HG02623 (cell line): Measurements from ENCODE around the gene REXO1.
A peak's percentile ranks its signal among the peaks of the same experiment; 100 is the strongest.

ENCODE experiments used
- ATAC-seq: cut with Tn5 transposase; IDR thresholded peaks from one replicate; pipeline ENCODE4 v1.9.1; 2021; ENCODE audit warnings: moderate library complexity; ENCODE audit not compliant: unreplicated experiment

The REXO1 gene

GRCh38 chr19:1816530-1817298 is 31.6 kb downstream of the REXO1 start:
- no peak for ATAC-seq

GRCh38 chr19:1815605-1816529 is 32.4 kb downstream of the REXO1 start:
- ATAC-seq, result no peak

- no peak for ATAC-seq
These were observed 33.3 kb downstream of the REXO1 start for GRCh38 chr19:1814833-1815604.

GRCh38 chr19:1814391-1814790 is 33.9 kb downstream of the REXO1 start:
- ATAC-seq, result no peak

- no peak for ATAC-seq
These were observed 34.8 kb downstream of the REXO1 start for GRCh38 chr19:1813192-1814182.

GRCh38 chr19:1812426-1813191 is 35.7 kb downstream of the REXO1 start:
- ATAC-seq, result peak; percentile 73

- ATAC-seq, result no peak
These were observed 36.3 kb downstream of the REXO1 start, which contains the start of gene ATP8B3 for GRCh38 chr19:1811942-1812425. Gene ATP8B3, minus strand, starts transcription at chr19:1812276. Its CDS starts 540 bp downstream, at chr19:1811736.

GRCh38 chr19:1811472-1811894 is 36.8 kb downstream of the REXO1 start:
- ATAC-seq, result no peak

GRCh38 chr19:1810439-1811160 is 37.7 kb downstream of the REXO1 start:
- no peak for ATAC-seq

GRCh38 chr19:1809678-1810077 is 38.6 kb downstream of the REXO1 start:
- ATAC-seq, result no peak

- no peak for ATAC-seq
These were observed 39.9 kb downstream of the REXO1 start for GRCh38 chr19:1808395-1808731.

- ATAC-seq, result no peak
These were observed 40.4 kb downstream of the REXO1 start for GRCh38 chr19:1807695-1808394.

- ATAC-seq, result no peak
These were observed 41.1 kb downstream of the REXO1 start for GRCh38 chr19:1807030-1807694.

- ATAC-seq, result no peak
These were observed 41.9 kb downstream of the REXO1 start for GRCh38 chr19:1806184-1807029.

- no peak for ATAC-seq
These were observed 42.7 kb downstream of the REXO1 start for GRCh38 chr19:1805401-1806183.

GRCh38 chr19:1804858-1805257 is 43.4 kb downstream of the REXO1 start:
- no peak for ATAC-seq
